Adipocyte (in vitro differentiated cells): Measurements from ENCODE around the gene NTN1.

Experiments used
- DNase-seq: peaks from one replicate; pipeline ENCODE4 v3.0.0-alpha.2; 2015; ENCODE audit warnings: low read depth
- H3K27me3 ChIP-seq: replicated peaks from 2 replicates; pipeline ENCODE4 v1.7.0; 2013; ENCODE audit warnings: mild to moderate bottlenecking, low read length, moderate library complexity; ENCODE audit not compliant: control insufficient read depth, insufficient read depth
- H3K36me3 ChIP-seq: 2 replicates; pipeline ENCODE4 v1.7.0; 2013; ENCODE audit warnings: low read length, mild to moderate bottlenecking, moderate library complexity; ENCODE audit not compliant: control insufficient read depth, insufficient read depth, severe bottlenecking
- H3K4me1 ChIP-seq: 2 replicates; pipeline ENCODE4 v1.7.0; 2013; ENCODE audit warnings: mild to moderate bottlenecking, low read length, moderate library complexity; ENCODE audit not compliant: control insufficient read depth, insufficient read depth
- H3K4me3 ChIP-seq: 2 replicates; pipeline ENCODE4 v1.7.0; 2013; ENCODE audit warnings: mild to moderate bottlenecking, low read length, moderate library complexity
- H3K9ac ChIP-seq: 2 replicates; pipeline ENCODE4 v1.7.0; 2013; ENCODE audit warnings: mild to moderate bottlenecking, low read length, moderate library complexity
- H3K9me3 ChIP-seq: 2 replicates; pipeline ENCODE4 v1.7.0; 2013; ENCODE audit warnings: mild to moderate bottlenecking, low read length, moderate library complexity; ENCODE audit not compliant: control insufficient read depth

The NTN1 gene

GRCh38 chr17:9266697-9267117, 245.4 kb downstream of the NTN1 start:
- Histone ChIP-seq H3K4me3 (no peak overlapping the region), H3K4me1 (no peaks in the 10 kb centered on the region), H3K36me3 (no peaks in the 10 kb centered on the region), H3K9me3 (no peaks in the 10 kb centered on the region), H3K9ac (no peak overlapping the region), H3K27me3 (no peaks in the 10 kb centered on the region)
- DNase-seq: no peak

GRCh38 chr17:9268546-9268945, 247.2 kb downstream of the NTN1 start:
- no peak for DNase-seq
- Histone ChIP-seq H3K9me3 (no peaks in the 10 kb centered on the region), H3K9ac (no peak overlapping the region), H3K4me3 (no peak overlapping the region), H3K4me1 (peaks cover 12% of the 10 kb centered on the region), H3K36me3 (no peaks in the 10 kb centered on the region), H3K27me3 (no peaks in the 10 kb centered on the region)

- H3K4me1 ChIP-seq: peaks cover 18% of the 10 kb centered on the region
- H3K9me3 ChIP-seq: no peaks in the 10 kb centered on the region
- DNase-seq: no peak
- no peaks in the 10 kb centered on the region for H3K27me3 ChIP-seq
- no peaks in the 10 kb centered on the region for H3K36me3 ChIP-seq
- H3K4me3 ChIP-seq: no peak overlapping the region
- no peak overlapping the region for H3K9ac ChIP-seq
These were observed 248.2 kb downstream of the NTN1 start for GRCh38 chr17:9269350-9270035.

GRCh38 chr17:9270921-9271320, 249.6 kb downstream of the NTN1 start:
- Histone ChIP-seq H3K9ac (no peak overlapping the region), H3K27me3 (no peaks in the 10 kb centered on the region), H3K4me3 (no peak overlapping the region), H3K9me3 (no peaks in the 10 kb centered on the region), H3K36me3 (no peaks in the 10 kb centered on the region), H3K4me1 (peaks cover 18% of the 10 kb centered on the region)
- DNase-seq: no peak

GRCh38 chr17:9271989-9272388, 250.7 kb downstream of the NTN1 start:
- Histone ChIP-seq H3K9ac (no peak overlapping the region), H3K36me3 (no peaks in the 10 kb centered on the region), H3K4me3 (no peak overlapping the region), H3K27me3 (no peaks in the 10 kb centered on the region), H3K4me1 (peaks cover 18% of the 10 kb centered on the region), H3K9me3 (no peaks in the 10 kb centered on the region)
- no peak for DNase-seq

- H3K4me1 ChIP-seq: peaks cover 18% of the 10 kb centered on the region
- no peaks in the 10 kb centered on the region for H3K9me3 ChIP-seq
- peak; percentile 13 for DNase-seq
These were observed 251.3 kb downstream of the NTN1 start for GRCh38 chr17:9272501-9273200.

GRCh38 chr17:9273428-9274391, 252.4 kb downstream of the NTN1 start:
- peak; percentile 35 for DNase-seq
- Histone ChIP-seq H3K36me3 (no peaks in the 10 kb centered on the region), H3K9ac (peak overlapping the region; percentile 53), H3K9me3 (no peaks in the 10 kb centered on the region), H3K4me1 (peaks cover 18% of the 10 kb centered on the region), H3K27me3 (no peaks in the 10 kb centered on the region), H3K4me3 (peak overlapping the region; percentile 49)

More at GRCh38 chr17:9272501-9273200, 251.3 kb downstream of the NTN1 start:
- H3K4me3 ChIP-seq: peak overlapping the region; percentile 49
- no peaks in the 10 kb centered on the region for H3K27me3 ChIP-seq
- no peak overlapping the region for H3K9ac ChIP-seq
- H3K36me3 ChIP-seq: no peaks in the 10 kb centered on the region

- H3K9ac ChIP-seq: no peak overlapping the region
- no peaks in the 10 kb centered on the region for H3K27me3 ChIP-seq
- H3K9me3 ChIP-seq: no peaks in the 10 kb centered on the region
- no peak for DNase-seq
- H3K36me3 ChIP-seq: no peaks in the 10 kb centered on the region
- no peak overlapping the region for H3K4me3 ChIP-seq
- H3K4me1 ChIP-seq: peaks cover 18% of the 10 kb centered on the region
These were observed 253.7 kb downstream of the NTN1 start for GRCh38 chr17:9274973-9275372.

- Histone ChIP-seq H3K27me3 (no peaks in the 10 kb centered on the region), H3K9ac (no peak overlapping the region), H3K4me3 (no peak overlapping the region), H3K9me3 (no peaks in the 10 kb centered on the region), H3K36me3 (no peaks in the 10 kb centered on the region), H3K4me1 (peaks cover 3% of the 10 kb centered on the region)
- no peak for DNase-seq
These were observed 258.6 kb downstream of the NTN1 start for GRCh38 chr17:9279893-9280292.

- peaks cover 16% of the 10 kb centered on the region for H3K4me1 ChIP-seq
- no peak overlapping the region for H3K9ac ChIP-seq
- peak; percentile 18 for DNase-seq
- no peak overlapping the region for H3K4me3 ChIP-seq
- no peaks in the 10 kb centered on the region for H3K9me3 ChIP-seq
- H3K36me3 ChIP-seq: no peaks in the 10 kb centered on the region
- no peaks in the 10 kb centered on the region for H3K27me3 ChIP-seq
These were observed 262.6 kb downstream of the NTN1 start for GRCh38 chr17:9283909-9284308.

- DNase-seq: no peak
- H3K9ac ChIP-seq: no peak overlapping the region
- no peaks in the 10 kb centered on the region for H3K36me3 ChIP-seq
- H3K27me3 ChIP-seq: no peaks in the 10 kb centered on the region
- peaks cover 19% of the 10 kb centered on the region for H3K4me1 ChIP-seq
- H3K4me3 ChIP-seq: no peak overlapping the region
- no peaks in the 10 kb centered on the region for H3K9me3 ChIP-seq
These were observed 263.6 kb downstream of the NTN1 start for GRCh38 chr17:9284884-9285283.
